GM19452 (cell line): ENCODE measurements around the gene TRPM4.
"Not testable (repeated sequence)": the region's sequence is repeated elsewhere in the genome, so short reads cannot be mapped to it uniquely, and the experiment has no call there.

Experiments
- ATAC-seq: cut with Tn5 transposase; IDR thresholded peaks from one replicate; pipeline ENCODE4 v1.9.1; 2021; ENCODE audit not compliant: unreplicated experiment

The TRPM4 gene

GRCh38 chr19:49186108-49186507 is 28.5 kb downstream of the TRPM4 start:
- no peak for ATAC-seq

- no peak for ATAC-seq
Observed at GRCh38 chr19:49188626-49189200, 31.1 kb downstream of the TRPM4 start.

DNA sequence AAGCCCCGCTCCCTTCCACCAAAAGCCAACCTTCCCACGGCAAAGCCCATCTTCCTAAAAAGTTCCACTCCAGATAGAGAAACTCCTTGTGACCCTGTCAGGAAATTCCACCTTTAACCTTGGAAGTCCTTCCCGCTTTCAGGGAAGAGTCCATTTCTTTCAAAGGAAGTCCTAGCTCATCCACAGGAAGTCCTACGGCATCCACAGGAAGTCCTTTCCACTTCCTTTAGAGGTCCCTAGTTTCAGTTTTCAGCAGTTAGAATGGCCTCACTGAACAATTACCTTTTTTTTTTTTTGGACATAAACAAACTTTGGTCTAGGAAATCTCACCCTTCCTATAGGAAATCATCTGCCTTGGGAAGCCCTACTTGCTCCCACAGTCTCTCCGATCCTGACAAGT is 31.7 kb downstream of the TRPM4 start:
- no peak for ATAC-seq

GRCh38 chr19:49190781-49191180 is 33.2 kb downstream of the TRPM4 start:
- ATAC-seq = no peak

GRCh38 chr19:49193822-49194394 is 36.3 kb downstream of the TRPM4 start:
- ATAC-seq = no peak

- no peak for ATAC-seq
Observed at GRCh38 chr19:49194408-49194807, 36.8 kb downstream of the TRPM4 start.

GRCh38 chr19:49196527-49197240 is 39.1 kb downstream of the TRPM4 start:
- ATAC-seq = no peak

DNA sequence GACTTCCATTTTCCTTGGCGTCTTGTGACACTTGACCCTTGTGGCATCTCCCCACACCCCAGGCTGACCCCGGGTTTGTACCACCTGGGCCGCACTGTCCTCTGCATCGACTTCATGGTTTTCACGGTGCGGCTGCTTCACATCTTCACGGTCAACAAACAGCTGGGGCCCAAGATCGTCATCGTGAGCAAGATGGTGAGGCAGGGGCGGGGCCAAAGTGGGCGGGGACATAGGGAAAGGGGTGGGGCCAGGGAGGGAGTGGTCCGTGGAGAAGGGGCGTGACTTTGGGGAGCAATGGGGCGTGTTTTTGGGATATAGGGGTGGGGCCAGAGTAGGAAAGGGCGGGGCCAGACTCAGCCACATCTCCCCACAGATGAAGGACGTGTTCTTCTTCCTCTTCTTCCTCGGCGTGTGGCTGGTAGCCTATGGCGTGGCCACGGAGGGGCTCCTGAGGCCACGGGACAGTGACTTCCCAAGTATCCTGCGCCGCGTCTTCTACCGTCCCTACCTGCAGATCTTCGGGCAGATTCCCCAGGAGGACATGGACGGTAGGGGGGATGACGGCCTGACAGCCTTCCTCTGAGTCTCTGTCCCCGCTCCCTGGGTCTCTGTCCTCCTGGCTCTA is 42.8 kb downstream of the TRPM4 start:
- ATAC-seq = no peak

DNA sequence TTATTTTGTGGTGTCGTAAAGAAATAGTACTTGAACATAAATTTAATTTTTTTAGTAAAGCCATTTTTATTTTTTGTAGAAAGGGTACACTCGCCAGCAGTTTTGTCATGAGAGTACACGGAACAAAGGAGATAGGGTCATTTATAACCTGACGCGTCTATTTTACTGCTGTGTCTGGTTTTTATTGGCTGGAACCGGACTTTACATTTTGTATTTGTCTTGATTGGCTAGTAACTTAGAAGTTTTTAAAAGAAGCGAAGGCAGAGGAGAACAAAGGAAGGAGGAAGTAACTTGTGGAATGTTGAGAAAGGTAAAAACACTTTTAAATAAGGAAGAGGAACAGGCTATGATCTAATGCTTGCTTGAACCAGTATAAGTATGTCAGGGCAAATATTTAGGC is 43.5 kb downstream of the TRPM4 start:
- no peak for ATAC-seq

GRCh38 chr19:49205114-49205513 is 47.5 kb downstream of the TRPM4 start:
- no peak for ATAC-seq

DNA sequence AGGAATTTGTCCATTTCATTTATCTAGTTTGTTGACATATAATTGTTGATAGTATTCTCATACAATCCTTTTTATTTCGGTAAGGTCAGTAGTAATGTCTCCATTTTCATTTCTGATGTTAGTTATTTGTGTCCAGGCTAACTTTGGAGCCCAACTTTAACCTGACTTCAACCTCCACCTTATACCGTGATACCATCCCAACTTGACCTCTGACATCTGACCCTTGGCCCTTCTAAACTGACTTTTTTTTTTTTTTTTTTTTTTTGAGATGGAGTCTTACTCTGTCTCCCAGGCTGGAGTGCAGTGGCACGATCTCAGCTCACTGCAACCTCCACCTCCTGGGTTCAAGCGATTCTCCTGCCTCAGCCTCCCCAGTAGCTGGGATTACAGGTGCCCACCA is 51.9 kb downstream of the TRPM4 start:
- ATAC-seq = not testable (repeated sequence)

GRCh38 chr19:49210108-49210900 is 52.7 kb downstream of the TRPM4 start:
- ATAC-seq = no peak

DNA sequence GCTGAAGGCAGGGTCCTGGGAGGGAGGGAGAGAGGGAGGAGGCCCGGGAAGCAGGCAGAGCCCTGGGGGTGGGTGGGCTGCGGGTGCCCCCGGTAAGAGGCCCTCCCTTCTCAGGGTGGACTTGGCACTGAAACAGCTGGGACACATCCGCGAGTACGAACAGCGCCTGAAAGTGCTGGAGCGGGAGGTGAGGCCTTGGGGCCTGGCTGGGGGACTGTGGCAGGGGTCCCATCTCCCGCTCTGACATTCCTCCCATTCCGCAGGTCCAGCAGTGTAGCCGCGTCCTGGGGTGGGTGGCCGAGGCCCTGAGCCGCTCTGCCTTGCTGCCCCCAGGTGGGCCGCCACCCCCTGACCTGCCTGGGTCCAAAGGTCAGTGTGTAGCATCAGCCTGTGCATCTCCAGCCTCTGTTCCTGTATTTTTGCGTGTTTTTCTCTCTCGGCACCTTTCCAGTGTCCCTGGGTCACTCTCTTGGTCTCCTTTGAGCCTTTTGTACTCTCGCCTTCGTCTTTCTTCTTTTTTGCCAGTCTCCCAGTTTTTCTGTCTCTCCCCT is 53.4 kb downstream of the TRPM4 start:
- no peak for ATAC-seq

DNA sequence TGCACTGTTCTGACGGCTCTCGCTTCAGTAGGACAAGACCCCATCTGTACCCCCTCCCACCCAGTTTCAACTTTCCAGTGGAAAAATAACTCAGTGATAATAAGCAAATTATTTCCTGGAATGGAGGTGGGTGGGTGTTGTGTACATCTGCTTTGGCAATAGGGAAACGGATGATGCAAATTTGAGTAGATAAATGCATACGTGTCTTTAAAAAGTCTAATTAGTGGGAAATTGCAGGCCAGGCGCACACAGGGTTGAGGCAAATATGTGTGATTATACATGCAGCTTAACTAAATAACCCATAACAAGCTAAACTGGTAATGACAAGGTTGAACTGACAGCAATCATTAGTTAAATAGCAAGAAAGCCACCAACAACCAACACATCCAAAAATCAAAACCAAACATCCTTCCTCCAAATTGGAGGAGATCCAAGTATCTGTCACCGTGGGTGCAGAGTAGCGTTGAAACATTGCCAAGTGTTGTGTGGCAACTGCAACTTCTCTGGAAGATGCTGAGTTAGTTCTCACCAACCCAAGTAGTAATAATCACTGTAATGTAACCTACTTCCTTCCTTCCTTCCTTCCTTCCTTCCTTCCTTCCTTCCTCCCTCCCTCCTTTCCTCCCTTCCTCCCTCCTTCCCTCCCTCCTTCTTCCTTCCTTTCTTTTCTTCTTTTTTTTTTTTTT is 54.6 kb downstream of the TRPM4 start:
- no peak for ATAC-seq

GRCh38 chr19:49213791-49214190 is 56.2 kb downstream of the TRPM4 start:
- ATAC-seq = no peak

DNA sequence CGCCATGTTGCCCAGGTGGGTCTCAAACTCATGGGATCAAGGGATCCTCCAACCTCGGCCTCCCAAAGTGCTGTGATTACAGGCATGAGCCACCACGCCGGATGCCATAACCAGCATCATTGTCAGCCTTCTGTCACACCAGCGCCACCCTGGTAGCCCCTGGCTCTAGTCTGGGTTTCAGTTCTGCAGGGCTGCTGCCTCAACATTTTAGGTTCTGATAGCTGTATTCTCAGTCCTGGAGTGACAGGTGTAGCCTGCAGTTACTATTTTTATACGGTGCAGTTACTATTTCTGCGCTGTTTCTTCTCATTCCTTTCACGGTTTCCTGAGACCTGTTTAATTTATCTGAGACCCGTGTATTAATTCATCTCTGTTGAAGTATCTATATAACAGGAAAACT is 57.1 kb downstream of the TRPM4 start:
- ATAC-seq = no peak

- no peak for ATAC-seq
Observed at GRCh38 chr19:49216071-49216470, 58.5 kb downstream of the TRPM4 start.

DNA sequence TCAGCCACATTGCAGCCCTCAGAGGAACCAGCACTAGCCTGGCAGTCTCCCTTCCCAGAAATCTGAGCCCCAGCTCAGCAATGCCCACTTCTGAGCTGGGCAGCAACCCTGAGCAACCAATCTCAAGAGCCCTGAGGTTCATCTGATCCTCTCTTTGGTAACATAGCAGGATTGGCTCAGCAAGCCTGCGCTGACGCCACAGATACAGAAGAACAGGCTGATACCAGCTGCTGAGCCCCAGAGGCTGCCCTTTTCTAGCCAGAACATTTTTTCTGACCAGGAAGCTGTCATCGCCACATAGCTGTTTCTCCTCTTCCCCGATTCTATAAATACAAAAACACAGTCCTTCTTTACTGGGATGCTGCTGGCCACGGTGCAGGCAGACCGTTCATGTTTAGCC is 59.8 kb downstream of the TRPM4 start:
- no peak for ATAC-seq

DNA sequence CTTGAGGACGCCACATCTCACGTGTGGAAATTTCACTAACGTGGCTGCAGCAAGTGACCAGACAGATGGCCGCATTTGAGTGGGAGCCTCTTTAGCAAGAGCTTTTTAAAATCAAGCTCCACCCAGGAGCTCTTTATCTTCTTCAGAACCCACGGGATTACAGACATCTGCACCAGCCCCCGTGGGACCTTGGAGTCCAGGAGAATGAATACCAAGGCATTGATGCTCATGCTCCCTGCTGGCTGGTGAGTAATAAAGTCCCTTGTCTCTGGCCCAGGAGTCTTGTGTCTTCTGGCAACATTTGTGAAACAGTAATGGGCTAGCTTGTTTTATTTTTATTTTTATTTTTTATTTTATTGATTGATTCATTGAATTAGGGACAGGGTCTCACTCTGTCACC is 64.4 kb downstream of the TRPM4 start:
- no peak for ATAC-seq

GRCh38 chr19:49222528-49222927 is 64.9 kb downstream of the TRPM4 start:
- ATAC-seq = no peak

DNA sequence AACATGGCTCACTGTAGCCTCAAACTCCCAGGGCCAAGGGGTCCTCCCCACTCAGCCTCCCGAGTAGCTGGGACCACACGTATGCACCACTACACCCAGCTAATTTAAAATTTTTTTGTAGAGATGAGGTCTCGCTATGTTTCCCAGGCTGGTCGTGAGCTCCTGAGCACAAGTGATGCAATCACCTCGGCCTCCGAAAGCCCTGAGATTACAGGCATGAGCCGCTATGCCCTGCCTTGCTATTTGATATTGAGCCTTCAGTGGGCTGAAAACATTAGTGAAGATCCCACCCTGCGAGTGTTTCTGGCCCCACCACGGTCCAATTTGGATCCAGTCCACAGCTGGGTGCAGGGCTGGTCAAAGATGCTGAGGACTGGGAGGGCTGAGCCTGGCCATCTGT is 65.9 kb downstream of the TRPM4 start:
- ATAC-seq = no peak
